ENCODE results near the gene FAM186B. TPM values are rescaled to one million over a fixed set of nuclear protein-coding genes. Genes with fewer than 3 reads are reported as not detected.

FAM186B gene
- total and polyA plus RNA-seq, 10 donors, result 0.08 to 0.67 (median 0.33) TPM; not detected in 4

DNA sequence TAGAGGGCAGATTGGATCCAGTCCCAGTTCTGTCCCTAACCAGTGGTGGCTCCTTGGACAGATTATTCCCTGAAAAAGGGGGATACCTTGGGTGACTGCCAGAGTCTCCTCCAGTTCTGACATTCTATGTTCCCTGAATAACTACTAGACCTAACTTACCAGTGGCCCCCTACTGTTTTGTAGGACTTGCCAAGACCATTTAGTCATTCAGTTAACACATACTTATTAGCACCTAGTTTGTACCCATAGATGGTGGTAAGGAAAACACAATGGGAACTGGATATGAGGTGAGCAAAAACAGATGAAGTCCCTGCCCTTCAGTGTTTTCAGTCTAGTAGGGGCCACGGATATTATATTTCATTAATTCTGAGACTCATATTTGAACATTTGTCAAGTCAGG, 21.4 kb upstream of the FAM186B start:
- Histone ChIP-seq H3K27ac (no peak overlapping the region), H3K4me1 (peaks cover 6 to 24% (median 13%) of the 10 kb centered on the region in 6 donors), H3K9me3 (no peaks in the 10 kb centered on the region), H3K36me3 (peaks cover 0 to 4% (median under 1%) of the 10 kb centered on the region in 6 donors), H3K4me3 (no peak overlapping the region), H3K27me3 (replicated peaks in 1 of 7) (peaks cover 0 to 6% (median 0%) of the 10 kb centered on the region in 7 donors)
- TF ChIP-seq, protein P1, sequence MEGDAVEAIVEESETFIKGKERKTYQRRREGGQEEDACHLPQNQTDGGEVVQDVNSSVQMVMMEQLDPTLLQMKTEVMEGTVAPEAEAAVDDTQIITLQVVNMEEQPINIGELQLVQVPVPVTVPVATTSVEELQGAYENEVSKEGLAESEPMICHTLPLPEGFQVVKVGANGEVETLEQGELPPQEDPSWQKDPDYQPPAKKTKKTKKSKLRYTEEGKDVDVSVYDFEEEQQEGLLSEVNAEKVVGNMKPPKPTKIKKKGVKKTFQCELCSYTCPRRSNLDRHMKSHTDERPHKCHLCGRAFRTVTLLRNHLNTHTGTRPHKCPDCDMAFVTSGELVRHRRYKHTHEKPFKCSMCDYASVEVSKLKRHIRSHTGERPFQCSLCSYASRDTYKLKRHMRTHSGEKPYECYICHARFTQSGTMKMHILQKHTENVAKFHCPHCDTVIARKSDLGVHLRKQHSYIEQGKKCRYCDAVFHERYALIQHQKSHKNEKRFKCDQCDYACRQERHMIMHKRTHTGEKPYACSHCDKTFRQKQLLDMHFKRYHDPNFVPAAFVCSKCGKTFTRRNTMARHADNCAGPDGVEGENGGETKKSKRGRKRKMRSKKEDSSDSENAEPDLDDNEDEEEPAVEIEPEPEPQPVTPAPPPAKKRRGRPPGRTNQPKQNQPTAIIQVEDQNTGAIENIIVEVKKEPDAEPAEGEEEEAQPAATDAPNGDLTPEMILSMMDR (IDR thresholded peaks at IDR 0.05 in 8 of 11, conservative IDR thresholded peaks at IDR 0.05 in 3 of 11), result no peak
- TF ChIP-seq POLR2A (IDR thresholded peaks at IDR 0.05), result no peak
- TF ChIP-seq POLR2AphosphoS5 (IDR thresholded peaks at IDR 0.05), result no peak
- DNase-seq, result no peak
- intact Hi-C loops (cut with DNase I; ENCODE audit: low total_unique reads), result no loop called here
- WGBS, 5 donors, result 84 to 97% (median 90%) methylated on average over 1 of the region's 1 CpG

DNA sequence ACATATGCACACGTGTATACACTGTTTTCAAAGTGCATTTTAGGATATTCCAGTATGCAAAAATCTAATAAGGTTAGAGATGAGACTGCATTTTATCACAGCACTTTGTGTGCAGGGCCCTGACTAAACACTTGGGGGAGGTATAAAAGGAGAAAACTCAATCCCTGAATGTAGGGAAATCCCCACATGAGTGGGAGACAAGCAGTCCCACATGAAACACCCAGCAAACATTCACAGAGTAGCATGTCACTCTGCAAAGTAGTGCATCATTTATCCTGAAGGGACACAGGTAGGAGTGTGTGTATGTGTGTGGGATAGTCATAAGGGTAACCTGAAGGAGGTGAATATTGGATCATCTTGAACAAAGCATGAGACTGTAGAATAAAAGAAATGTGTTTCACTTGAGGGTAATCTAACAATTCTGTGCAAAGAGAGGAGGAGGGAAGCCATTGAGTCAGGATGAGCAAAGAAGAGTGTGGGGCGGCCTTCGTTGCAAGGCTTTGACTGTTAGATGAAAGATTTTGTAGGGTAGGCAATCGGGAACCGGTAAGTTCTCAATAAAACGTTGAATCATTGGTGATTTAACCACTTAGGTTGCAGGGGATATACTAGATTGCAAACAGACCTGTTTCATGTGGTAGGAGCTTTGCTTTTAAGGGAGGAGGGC, 20.9 kb upstream of the FAM186B start:
- Histone ChIP-seq H3K27ac (no peak overlapping the region), H3K4me3 (no peak overlapping the region), H3K36me3 (no peaks in the 10 kb centered on the region), H3K27me3 (replicated peaks in 1 of 7) (peaks cover 0 to 6% (median 0%) of the 10 kb centered on the region in 7 donors), H3K4me1 (peaks cover 11 to 29% (median 18%) of the 10 kb centered on the region in 6 donors), H3K9me3 (no peaks in the 10 kb centered on the region)
- TF ChIP-seq, protein P1 (IDR thresholded peaks at IDR 0.05 in 8 of 11, conservative IDR thresholded peaks at IDR 0.05 in 3 of 11), result peak in 1 of 11 experiments; percentile 15
- TF ChIP-seq POLR2A (IDR thresholded peaks at IDR 0.05), result no peak
- DNase-seq, result no peak
- intact Hi-C loops (cut with DNase I; ENCODE audit: low total_unique reads), result no loop called here
- 76 to 84% (median 80%) methylated on average over 6 of the region's 6 CpGs for WGBS, 5 donors

DNA sequence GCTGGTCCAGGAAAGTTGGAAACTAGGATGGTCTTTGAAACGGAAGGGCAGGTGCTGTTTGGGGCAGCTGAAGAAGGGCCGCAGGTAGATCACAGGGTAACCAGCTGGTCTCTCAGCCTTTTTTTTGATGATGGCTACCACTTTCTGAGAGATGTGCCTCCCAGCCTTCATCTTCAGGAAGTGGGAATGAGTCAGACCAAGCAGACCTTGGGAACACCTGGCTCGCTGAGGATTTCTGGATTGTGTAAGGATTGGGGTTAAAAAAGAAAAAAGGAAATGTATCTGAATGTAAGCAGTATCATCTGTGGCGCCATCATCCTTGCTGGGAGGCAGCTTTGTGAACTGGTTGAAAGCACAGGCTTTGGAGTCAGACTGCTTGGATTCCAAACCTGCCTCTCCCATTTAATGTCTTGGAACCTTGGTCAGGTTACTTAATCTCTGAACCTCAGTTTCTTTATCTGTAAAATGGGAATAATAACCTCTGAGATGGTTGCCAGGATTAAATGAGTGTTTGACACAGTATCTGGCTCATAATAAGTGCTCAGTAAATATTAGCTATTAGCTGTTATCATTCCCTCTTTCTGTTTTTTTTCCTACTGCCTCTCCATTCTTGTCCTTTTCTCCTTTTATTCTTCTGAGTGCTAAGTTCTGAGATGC, 19.6 kb upstream of the FAM186B start:
- no peak for DNase-seq
- no peaks in the 10 kb centered on the region for H3K9me3 ChIP-seq
- H3K4me3 ChIP-seq, result no peak overlapping the region
- no peaks in the 10 kb centered on the region for H3K36me3 ChIP-seq
- H3K4me1 ChIP-seq, result peaks cover 12 to 34% (median 23%) of the 10 kb centered on the region in 6 donors
- 50 to 73% (median 55%) methylated on average over 4 of the region's 4 CpGs for WGBS, 5 donors
- TF ChIP-seq POLR2AphosphoS5 (IDR thresholded peaks at IDR 0.05), result no peak
- TF ChIP-seq, protein P1 (IDR thresholded peaks at IDR 0.05 in 8 of 11, conservative IDR thresholded peaks at IDR 0.05 in 3 of 11), result no peak
- TF ChIP-seq POLR2A (IDR thresholded peaks at IDR 0.05), result no peak
- intact Hi-C loops (cut with DNase I; ENCODE audit: low total_unique reads), result no loop called here
- H3K27ac ChIP-seq, result peak overlapping the region in 2 of 8 donors; percentile 23 to 82
- H3K27me3 ChIP-seq (replicated peaks in 1 of 7), result peaks cover 0 to 6% (median 0%) of the 10 kb centered on the region in 7 donors
